GM19023 (cell line): ENCODE measurements around the gene RHBDD1.

Source experiments
- ATAC-seq: cut with Tn5 transposase; IDR thresholded peaks from one replicate; pipeline ENCODE4 v1.9.1; 2021; ENCODE audit warnings: mild to moderate bottlenecking, moderate library complexity; ENCODE audit not compliant: unreplicated experiment

Gene RHBDD1

DNA sequence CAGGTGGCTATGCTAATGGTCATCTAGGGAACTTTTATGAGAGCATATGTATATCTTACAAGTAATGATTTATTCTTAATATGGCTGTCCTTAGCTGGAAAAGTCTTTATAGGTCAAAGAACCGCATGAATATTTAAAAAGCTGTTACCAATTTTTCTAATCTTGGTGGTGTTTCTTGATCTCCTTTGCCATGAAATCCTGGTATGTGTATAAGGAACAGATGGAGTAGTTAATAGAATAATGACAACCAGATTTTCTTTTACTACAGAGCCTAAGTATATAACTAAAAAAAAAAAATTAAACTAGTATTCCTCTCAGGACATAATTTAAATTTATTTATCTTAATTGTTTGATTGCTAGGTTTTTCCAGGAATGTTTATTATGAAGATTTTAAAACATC, 74.5 kb downstream of the RHBDD1 start:
- no peak for ATAC-seq

- no peak for ATAC-seq
These were observed 76.1 kb downstream of the RHBDD1 start for GRCh38 chr2:226911932-226912331.

- no peak for ATAC-seq
These were observed 77.8 kb downstream of the RHBDD1 start for GRCh38 chr2:226913641-226914040.

DNA sequence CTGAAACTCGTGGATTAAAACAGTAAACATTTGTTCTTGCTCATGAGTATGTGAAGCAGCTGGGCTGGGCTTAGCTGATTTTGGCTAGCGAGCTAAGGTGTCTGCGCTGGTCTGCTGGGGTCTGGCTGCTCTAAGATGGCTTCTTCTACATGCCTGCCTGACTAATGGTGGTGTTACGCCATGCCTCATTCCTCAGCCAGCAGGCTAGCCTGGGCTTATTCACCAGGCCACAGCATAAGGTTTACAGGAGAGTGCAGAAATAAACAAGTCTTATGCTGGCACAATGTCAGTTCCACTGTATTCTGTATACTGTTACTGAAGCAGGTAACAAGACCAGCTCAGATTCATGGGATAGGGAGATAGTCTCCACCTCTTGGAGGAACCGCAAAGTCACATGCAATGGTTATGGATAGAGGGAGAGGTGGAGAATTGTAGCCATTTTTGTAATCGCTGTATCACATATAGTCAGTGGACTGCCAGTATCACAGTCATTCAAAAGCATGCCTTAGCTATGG, 80.0 kb downstream of the RHBDD1 start:
- no peak for ATAC-seq

GRCh38 chr2:226916669-226917068, 80.8 kb downstream of the RHBDD1 start:
- no peak for ATAC-seq

DNA sequence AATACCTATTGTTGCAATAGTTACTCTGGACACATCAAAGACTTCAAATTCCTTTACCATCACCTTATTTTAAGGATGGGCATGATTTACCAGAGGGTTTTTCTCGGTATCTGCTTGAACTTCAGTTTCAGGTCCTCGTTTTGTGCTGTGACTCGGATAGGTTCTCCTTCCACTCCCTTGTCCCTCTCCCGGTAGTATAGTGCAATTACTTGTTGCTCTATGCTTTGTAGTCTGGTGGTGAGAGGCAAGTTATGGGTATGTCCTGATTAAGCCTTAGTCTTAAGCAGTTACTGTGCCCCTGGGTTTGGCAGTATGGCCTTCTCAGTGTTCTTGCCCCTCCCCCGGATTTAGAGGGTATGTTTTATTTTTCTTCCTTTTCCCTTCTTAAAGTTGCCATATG, 96.6 kb downstream of the RHBDD1 start:
- no peak for ATAC-seq

DNA sequence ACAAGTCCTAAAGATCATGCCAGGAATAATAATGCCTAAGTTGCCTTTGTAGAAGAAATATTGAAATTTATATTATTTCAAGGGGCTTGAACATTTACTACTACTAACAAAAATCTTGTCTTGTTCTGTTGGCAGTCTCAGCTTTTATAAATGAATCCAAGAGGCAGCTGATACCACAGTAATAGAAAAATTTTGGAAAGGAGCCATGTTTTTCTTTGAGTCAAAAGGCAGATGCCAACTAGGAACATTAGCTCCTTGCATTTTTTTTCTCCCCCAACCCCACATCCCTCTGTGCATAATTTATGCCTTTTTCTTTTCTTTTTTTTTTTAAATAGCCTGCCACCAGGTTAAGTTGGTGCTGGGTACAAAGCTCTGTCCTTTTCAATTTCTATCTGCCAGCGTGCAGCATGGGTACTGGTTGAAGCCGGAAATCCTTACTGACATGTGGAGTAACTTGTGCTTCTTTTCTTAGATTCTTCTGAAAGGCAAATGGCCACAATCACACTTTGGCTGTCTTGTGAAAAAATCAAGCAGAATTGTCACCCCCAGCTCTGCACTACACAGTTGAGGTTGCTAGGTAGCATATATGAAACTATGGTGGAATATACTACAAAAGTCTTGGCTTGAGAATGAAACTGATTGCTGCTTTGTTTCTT, 98.8 kb downstream of the RHBDD1 start:
- ATAC-seq: no peak

DNA sequence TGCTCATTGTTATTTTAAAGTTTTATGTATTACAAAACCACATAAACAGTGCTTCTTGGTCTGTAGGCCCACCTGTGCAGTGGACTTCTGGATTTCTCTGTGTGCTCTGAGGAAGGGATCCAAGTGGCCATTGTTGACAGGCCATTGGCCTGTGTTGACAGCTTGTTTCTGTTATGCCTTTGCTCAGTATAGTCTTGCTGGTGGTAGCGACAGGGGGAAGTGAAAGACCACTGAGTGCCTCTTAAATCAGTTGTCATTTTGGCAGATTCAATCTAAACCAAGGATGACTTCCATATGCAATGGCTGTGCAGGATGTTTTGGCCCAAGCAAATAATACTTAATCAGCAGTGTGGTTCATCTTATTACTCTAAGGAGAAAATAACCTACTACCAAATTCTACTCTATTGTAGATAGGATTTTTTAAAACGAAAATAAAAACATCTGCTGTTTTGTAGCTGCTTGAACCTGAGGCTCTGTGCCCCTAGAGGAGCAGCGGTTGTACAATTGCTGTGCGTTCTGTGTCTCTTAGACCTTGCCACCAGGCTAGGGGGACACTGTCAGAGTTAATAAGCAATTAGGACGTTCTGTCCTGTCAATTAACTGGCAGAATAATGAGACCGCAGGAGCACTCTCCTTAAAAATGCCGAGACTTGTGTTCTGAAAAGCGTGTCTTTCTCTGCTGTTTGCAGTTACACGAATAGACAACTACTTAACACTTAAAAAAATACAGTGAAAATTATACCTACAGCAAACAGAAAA, 108.2 kb downstream of the RHBDD1 start:
- peak; percentile 83 for ATAC-seq

- ATAC-seq: no peak
These were observed 117.4 kb downstream of the RHBDD1 start for GRCh38 chr2:226953206-226953605.

- ATAC-seq: no peak
These were observed 118.0 kb downstream of the RHBDD1 start for GRCh38 chr2:226953826-226954225.

DNA sequence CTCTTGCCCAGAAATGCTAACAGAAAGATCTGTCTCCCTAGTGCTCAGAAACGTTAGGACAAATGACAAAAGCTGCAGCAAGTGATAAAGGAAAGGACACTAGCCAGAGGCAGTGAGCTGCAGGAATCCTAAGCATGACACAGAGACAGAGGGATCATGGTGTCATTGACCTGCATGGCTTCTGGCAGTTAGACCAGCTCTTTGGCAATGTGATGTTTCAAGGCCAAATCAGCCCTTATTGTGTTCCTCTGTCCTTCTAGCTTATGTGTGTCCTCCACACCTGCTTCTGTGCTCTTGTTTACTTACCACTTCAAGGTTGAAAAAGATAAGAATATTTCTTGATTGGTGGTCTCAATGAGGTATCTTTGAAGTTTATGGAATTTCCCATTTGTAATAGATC, 120.8 kb downstream of the RHBDD1 start:
- no peak for ATAC-seq

- ATAC-seq: no peak
These were observed 123.6 kb downstream of the RHBDD1 start for GRCh38 chr2:226959418-226959817.

- no peak for ATAC-seq
These were observed 126.4 kb downstream of the RHBDD1 start for GRCh38 chr2:226962176-226962773.

DNA sequence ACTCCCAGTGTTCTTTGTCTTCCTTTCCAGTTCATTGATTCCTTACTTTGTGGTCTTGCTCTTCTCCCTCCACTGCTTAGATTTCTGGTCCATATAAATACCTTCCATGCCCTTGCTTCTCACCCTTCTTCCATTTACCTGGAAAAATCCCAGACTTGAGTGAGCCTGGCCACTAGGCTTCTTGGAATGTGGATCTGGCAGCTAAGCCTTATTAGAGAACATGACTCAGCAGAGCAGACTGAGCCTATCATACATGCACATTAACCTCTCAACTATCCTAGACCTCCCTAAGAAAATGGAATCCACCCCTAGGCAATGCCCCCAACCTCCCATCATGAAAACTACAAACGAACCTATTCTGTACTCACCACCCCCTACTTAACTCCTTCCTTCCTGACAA, 127.7 kb downstream of the RHBDD1 start:
- ATAC-seq: no peak

- no peak for ATAC-seq
These were observed 129.5 kb downstream of the RHBDD1 start for GRCh38 chr2:226965376-226965775.

DNA sequence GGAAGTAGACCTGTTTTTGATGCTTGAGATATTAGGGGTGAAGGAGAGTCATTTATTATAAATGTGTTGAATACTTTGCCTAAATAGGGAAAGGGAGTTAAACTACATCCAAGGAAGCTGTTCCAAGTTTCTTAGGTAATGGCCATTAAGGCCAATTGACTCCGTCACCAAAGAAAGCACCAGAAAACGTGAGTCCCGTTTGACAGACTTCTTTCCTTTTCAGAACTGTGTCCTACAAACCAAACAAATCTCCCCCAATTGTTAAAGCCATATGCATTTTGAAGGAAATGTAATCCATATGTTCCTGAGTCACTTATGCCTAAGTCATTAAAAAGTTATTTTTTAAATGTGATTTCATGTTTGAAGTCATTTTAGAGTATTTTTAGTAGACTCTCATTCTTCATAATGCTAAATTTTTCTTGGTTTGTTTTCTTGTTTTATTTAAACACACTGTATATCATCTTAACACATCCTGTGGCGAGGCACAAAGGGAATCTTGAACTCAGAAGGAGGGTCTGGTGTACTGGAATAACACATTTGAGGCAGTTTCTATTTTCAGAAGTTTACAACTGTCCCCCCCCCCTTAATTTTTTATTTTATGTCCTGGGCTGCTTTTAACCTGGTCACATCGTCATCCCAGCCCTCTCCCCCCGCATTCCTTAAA, 133.7 kb downstream of the RHBDD1 start:
- ATAC-seq: no peak

DNA sequence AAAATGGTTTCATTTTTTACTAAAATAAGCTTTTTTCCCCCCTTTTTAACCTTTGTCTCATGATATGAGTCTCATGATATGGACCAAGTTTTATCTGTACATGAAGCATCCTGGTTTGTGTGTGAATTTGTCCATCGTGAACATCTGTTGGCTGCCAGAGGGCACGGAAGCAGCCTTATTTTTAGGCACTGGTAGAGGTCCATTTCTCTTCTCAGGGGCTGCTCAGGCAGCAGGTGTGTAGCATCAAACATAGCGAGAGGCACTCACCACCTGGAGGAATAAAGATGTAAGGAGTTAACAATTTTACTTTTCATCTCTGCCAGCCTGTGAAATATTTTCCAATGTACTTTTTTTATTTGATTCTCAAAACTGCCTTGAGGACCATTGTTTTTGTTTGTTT, 134.5 kb downstream of the RHBDD1 start:
- peak; percentile 64 for ATAC-seq

DNA sequence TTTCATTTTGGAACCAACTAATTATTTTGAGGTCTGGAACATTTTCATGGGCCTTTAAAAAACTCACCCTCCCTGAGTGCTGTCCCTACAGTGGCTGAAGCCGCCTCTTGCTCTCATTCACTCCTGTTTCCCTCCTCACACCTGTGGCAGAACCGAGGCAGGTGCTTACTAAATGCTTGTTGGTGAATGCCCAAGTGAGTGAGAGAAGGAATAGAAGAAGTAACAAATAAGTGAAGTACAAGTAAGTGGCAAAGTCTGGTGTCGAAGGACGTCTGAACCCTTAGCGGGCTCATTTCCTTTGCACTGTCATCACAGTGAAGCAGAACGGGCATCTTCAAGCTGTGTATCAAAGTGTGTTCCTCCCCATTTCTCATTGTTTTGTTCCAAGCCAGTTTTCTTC, 135.2 kb downstream of the RHBDD1 start:
- peak; percentile 38 for ATAC-seq

DNA sequence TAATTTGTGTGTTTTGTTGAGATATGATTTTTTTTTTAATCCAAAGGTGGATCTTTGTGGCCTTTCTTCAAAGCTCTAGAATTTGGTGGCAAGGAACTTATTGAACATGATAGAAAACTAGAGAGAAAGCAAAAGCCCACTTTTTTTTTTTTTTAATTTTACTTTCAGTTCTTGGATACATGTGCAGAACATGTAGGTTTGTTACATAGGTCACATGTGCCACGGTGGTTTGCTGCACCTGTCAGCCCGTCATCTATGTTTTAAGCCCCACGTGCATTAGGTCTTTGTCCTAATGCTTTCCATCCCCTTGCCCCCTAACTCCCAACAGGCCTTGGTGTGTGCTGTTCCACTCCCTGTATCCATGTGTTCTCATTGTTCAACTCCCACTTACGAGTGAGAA, 135.9 kb downstream of the RHBDD1 start:
- ATAC-seq: no peak

DNA sequence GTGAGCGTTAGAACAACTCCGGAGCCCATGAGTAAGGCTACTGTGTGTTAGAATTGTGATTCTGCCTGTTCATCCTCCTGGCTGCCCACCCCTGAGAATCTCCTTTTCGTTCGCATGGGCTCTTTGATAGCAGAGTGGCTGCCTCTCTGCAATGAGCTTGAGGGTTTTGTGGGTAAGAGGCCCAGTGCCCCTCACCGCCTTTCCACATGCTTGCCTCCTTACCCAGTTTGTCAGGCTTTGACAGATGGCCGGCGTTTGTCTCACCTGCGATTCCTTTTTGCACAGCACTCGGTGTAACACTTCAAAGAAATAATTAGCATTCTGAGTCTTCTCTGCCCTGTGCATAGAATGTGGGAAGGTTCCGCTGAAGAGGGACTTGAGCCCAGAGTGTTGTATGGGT, 138.0 kb downstream of the RHBDD1 start:
- no peak for ATAC-seq

DNA sequence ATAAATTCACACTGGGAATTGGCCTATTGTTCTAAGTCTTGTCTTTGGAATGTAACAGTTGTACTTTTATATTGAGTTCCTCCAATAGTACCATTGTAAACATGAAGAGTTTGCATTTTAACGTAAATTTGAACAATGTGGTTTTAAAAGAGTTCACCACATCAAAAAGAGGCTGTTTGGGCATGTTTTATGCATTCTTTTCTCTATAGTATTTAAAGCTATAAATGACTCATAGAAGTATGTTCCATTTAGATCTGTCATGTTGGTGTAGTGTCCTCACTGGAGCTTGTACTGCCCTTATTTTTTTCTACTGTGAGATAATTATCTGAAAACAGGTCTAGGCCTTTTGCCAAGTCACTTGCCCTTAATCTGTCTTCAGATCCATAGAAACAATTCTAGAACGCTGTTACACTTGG, 141.9 kb downstream of the RHBDD1 start:
- ATAC-seq: no peak
